Thyroid gland (tissue), 4 donors: ENCODE results near the gene GPR55. TPM values are rescaled to one million over a fixed set of nuclear protein-coding genes. Genes with fewer than 3 reads are reported as not detected.

ENCODE experiments used
- DNase-seq, 2 donors: peaks; one replicate each; pipeline ENCODE4 v3.0.0-alpha.2; 2019
- H3K27ac ChIP-seq, 3 donors: fragments of 200-600 bp; sonication (generic); 1 replicate in 2 of 3; 2 replicates in 1 of 3; pipeline ENCODE4 v1.5.1; 2016 to 2019; ENCODE audit warnings: mild to moderate bottlenecking in 1 of 3, moderate library complexity in 1 of 3
- H3K27me3 ChIP-seq: fragments of 200-600 bp; sonication (generic); one replicate; pipeline ENCODE4 v1.5.1; 2019
- H3K36me3 ChIP-seq, 2 donors: fragments of 200-600 bp; sonication (generic); one replicate each; pipeline ENCODE4 v1.5.1; 2016 to 2019
- H3K4me1 ChIP-seq, 2 donors: fragments of 200-600 bp; sonication (generic); one replicate each; pipeline ENCODE4 v1.5.1; 2017 to 2019
- H3K4me3 ChIP-seq, 3 donors: fragments of 200-600 bp; sonication (generic); replicated peaks in 1 of 3; 1 replicate in 2 of 3; 2 replicates in 1 of 3; pipeline ENCODE4 v1.5.1; 2016; ENCODE audit warnings: mild to moderate bottlenecking in 1 of 3
- H3K9me3 ChIP-seq: fragments of 200-600 bp; sonication (generic); one replicate; pipeline ENCODE4 v1.5.1; 2017
- CTCF ChIP-seq, 6 experiments: fragments of 200-600 bp in 3 of 6; fragments of 450-650 bp in 3 of 6; sonication (generic) in 3 of 6; IDR thresholded peaks; one replicate each; pipeline ENCODE4 v1.5.1; 2016 to 2019; ENCODE audit warnings: antibody characterized with exemption in 6 of 6, mild to moderate bottlenecking in 2 of 6, inconsistent platforms in 1 of 6, moderate library complexity in 1 of 6
- POLR2A ChIP-seq, 2 donors: fragments of 450-650 bp; IDR thresholded peaks; one replicate each; pipeline ENCODE4 v1.6.1; 2017; ENCODE audit warnings: antibody characterized with exemption in 2 of 2, mild to moderate bottlenecking in 2 of 2, moderate library complexity in 1 of 2
- WGBS, 2 donors: methylation state at CpG; one replicate each; pipeline ENCODE4 v1.1.5; 2017; 5-methylcytosine and 5-hydroxymethylcytosine counted together
- intact Hi-C: fragments of 100-400 bp; cut with DNase I; formaldehyde crosslinking; loops from one replicate; pipeline ENCODE4 v1.15.1; 2023
- total RNA-seq, 4 donors: library from RNA; depleted of rRNA; stranded (reverse); fragments of >200 nt; gene quantifications; one replicate each; pipeline ENCODE4 v1.2.3, GENCODE V29; 2016

Gene GPR55
- total RNA-seq, 4 donors from 2014 or later = 0.11 TPM; not detected in 3

- peaks cover 14 to 19% of the 10 kb centered on the region in 2 donors for H3K4me1 ChIP-seq
- no peak for TF ChIP-seq CTCF (IDR thresholded peaks at IDR 0.05)
- TF ChIP-seq POLR2A (IDR thresholded peaks at IDR 0.05) = no peak
- no peak for DNase-seq
- H3K4me3 ChIP-seq = peak overlapping the region in 2 of 3 donors; percentile 63 to 83
- intact Hi-C loops = no loop called here
- no peaks in the 10 kb centered on the region for H3K27me3 ChIP-seq
- H3K9me3 ChIP-seq = no peaks in the 10 kb centered on the region
- no peak overlapping the region for H3K27ac ChIP-seq
- H3K36me3 ChIP-seq = no peaks in the 10 kb centered on the region
- WGBS, 2 donors = 38 to 50% methylated on average over 15 to 18 of the region's 18 CpGs
These were observed 60.9 kb downstream of the GPR55 start for GRCh38 chr2:230864122-230864604.

- Histone ChIP-seq H3K9me3 (no peaks in the 10 kb centered on the region), H3K4me3 (no peak overlapping the region), H3K27me3 (no peaks in the 10 kb centered on the region), H3K4me1 (peaks cover 14 to 19% of the 10 kb centered on the region in 2 donors), H3K36me3 (no peaks in the 10 kb centered on the region), H3K27ac (no peak overlapping the region)
- TF ChIP-seq CTCF (IDR thresholded peaks at IDR 0.05) = no peak
- no peak for TF ChIP-seq POLR2A (IDR thresholded peaks at IDR 0.05)
- no peak for DNase-seq
- intact Hi-C loops = no loop called here
- 78 to 82% methylated on average over 11 to 13 of the region's 13 CpGs for WGBS, 2 donors
These were observed 61.5 kb downstream of the GPR55 start for GRCh38 chr2:230863442-230864121.

GRCh38 chr2:230863031-230863430 is 62.0 kb downstream of the GPR55 start:
- Histone ChIP-seq H3K4me3 (no peak overlapping the region), H3K27ac (no peak overlapping the region), H3K36me3 (no peaks in the 10 kb centered on the region), H3K27me3 (no peaks in the 10 kb centered on the region), H3K4me1 (peaks cover 14 to 19% of the 10 kb centered on the region in 2 donors), H3K9me3 (no peaks in the 10 kb centered on the region)
- TF ChIP-seq CTCF (IDR thresholded peaks at IDR 0.05) (no peak), POLR2A (IDR thresholded peaks at IDR 0.05) (no peak)
- WGBS, 2 donors = 78 to 87% methylated on average over 7 to 8 of the region's 8 CpGs
- DNase-seq = no peak
- intact Hi-C loops = no loop called here

GRCh38 chr2:230862292-230862691 is 62.8 kb downstream of the GPR55 start:
- 89 to 93% methylated on average over 5 of the region's 5 CpGs for WGBS, 2 donors
- Histone ChIP-seq H3K4me1 (peaks cover 14 to 19% of the 10 kb centered on the region in 2 donors), H3K27me3 (no peaks in the 10 kb centered on the region), H3K9me3 (no peaks in the 10 kb centered on the region), H3K27ac (no peak overlapping the region), H3K4me3 (no peak overlapping the region), H3K36me3 (no peaks in the 10 kb centered on the region)
- no peak for DNase-seq
- intact Hi-C loops = no loop called here
- TF ChIP-seq CTCF (IDR thresholded peaks at IDR 0.05) (no peak), POLR2A (IDR thresholded peaks at IDR 0.05) (no peak)

- DNase-seq = no peak
- H3K36me3 ChIP-seq = no peaks in the 10 kb centered on the region
These were observed 63.3 kb downstream of the GPR55 start for GRCh38 chr2:230861552-230862255.

More at GRCh38 chr2:230861552-230862255, 63.3 kb downstream of the GPR55 start:
- Histone ChIP-seq H3K9me3 (no peaks in the 10 kb centered on the region), H3K4me1 (peaks cover 14 to 19% of the 10 kb centered on the region in 2 donors), H3K27me3 (no peaks in the 10 kb centered on the region), H3K4me3 (no peak overlapping the region), H3K27ac (no peak overlapping the region)
- TF ChIP-seq CTCF (IDR thresholded peaks at IDR 0.05) (no peak), POLR2A (IDR thresholded peaks at IDR 0.05) (no peak)
- intact Hi-C loops = no loop called here
- 41 to 46% methylated on average over 10 to 13 of the region's 13 CpGs for WGBS, 2 donors
